IPS-20b (cell line): ENCODE results near the gene FANK1.
"Not testable (repeated sequence)": the region's sequence is repeated elsewhere in the genome, so short reads cannot be mapped to it uniquely, and the experiment has no call there.

Experiments
- H3K27ac ChIP-seq: one replicate; pipeline ENCODE4 v1.5.1; 2013; ENCODE audit warnings: low read length
- H3K27me3 ChIP-seq: 2 replicates; pipeline ENCODE4 v1.6.1; 2013; ENCODE audit warnings: mild to moderate bottlenecking, low read length, inconsistent platforms; ENCODE audit not compliant: insufficient read depth
- H3K36me3 ChIP-seq: 2 replicates; pipeline ENCODE4 v1.6.1; 2013; ENCODE audit warnings: low read depth, mild to moderate bottlenecking, inconsistent platforms, low read length, moderate library complexity; ENCODE audit not compliant: insufficient read depth
- H3K4me1 ChIP-seq: 2 replicates; pipeline ENCODE4 v1.6.1; 2013; ENCODE audit warnings: mild to moderate bottlenecking, control low read depth, inconsistent platforms, low read length, moderate library complexity; ENCODE audit not compliant: insufficient read depth
- H3K4me3 ChIP-seq: 2 replicates; pipeline ENCODE4 v1.5.1; 2013; ENCODE audit warnings: mild to moderate bottlenecking, low read length, inconsistent platforms
- H3K9ac ChIP-seq: 2 replicates; pipeline ENCODE4 v1.6.1; 2013; ENCODE audit warnings: low read depth, mild to moderate bottlenecking, inconsistent platforms, low read length, moderate library complexity
- H3K9me3 ChIP-seq: 2 replicates; pipeline ENCODE4 v1.6.1; 2013; ENCODE audit warnings: mild to moderate bottlenecking, low read depth, low read length, inconsistent platforms; ENCODE audit not compliant: insufficient read depth

Gene FANK1

GRCh38 chr10:126041804-126042231 lies 145.5 kb downstream of the FANK1 start:
- Histone ChIP-seq H3K4me1 (peaks cover 7% of the 10 kb centered on the region), H3K4me3 (no peak overlapping the region), H3K36me3 (no peaks in the 10 kb centered on the region), H3K9ac (no peak overlapping the region), H3K27me3 (no peaks in the 10 kb centered on the region), H3K27ac (no peak overlapping the region), H3K9me3 (no peaks in the 10 kb centered on the region)

- Histone ChIP-seq H3K27me3 (no peaks in the 10 kb centered on the region), H3K4me3 (no peak overlapping the region), H3K4me1 (peaks cover 7% of the 10 kb centered on the region), H3K36me3 (no peaks in the 10 kb centered on the region), H3K9ac (no peak overlapping the region), H3K27ac (no peak overlapping the region), H3K9me3 (no peaks in the 10 kb centered on the region)
Measured at GRCh38 chr10:126042354-126042753, 146.0 kb downstream of the FANK1 start.

- Histone ChIP-seq H3K4me1 (peaks cover 7% of the 10 kb centered on the region), H3K27ac (no peak overlapping the region), H3K4me3 (no peak overlapping the region), H3K9ac (no peak overlapping the region), H3K27me3 (no peaks in the 10 kb centered on the region), H3K36me3 (no peaks in the 10 kb centered on the region), H3K9me3 (no peaks in the 10 kb centered on the region)
Measured at GRCh38 chr10:126042906-126043305, 146.5 kb downstream of the FANK1 start.

GRCh38 chr10:126043389-126043788 lies 147.0 kb downstream of the FANK1 start:
- Histone ChIP-seq H3K36me3 (no peaks in the 10 kb centered on the region), H3K27ac (no peak overlapping the region), H3K4me1 (peaks cover 7% of the 10 kb centered on the region; the same call in 1 of the 2 replicates), H3K4me3 (no peak overlapping the region), H3K9ac (no peak overlapping the region), H3K9me3 (no peaks in the 10 kb centered on the region), H3K27me3 (no peaks in the 10 kb centered on the region)

GRCh38 chr10:126045861-126046260 lies 149.5 kb downstream of the FANK1 start:
- no peaks in the 10 kb centered on the region for H3K9me3 ChIP-seq
- no peaks in the 10 kb centered on the region for H3K36me3 ChIP-seq
- H3K4me3 ChIP-seq = no peak overlapping the region
- no peaks in the 10 kb centered on the region for H3K27me3 ChIP-seq
- H3K27ac ChIP-seq = no peak overlapping the region
- no peak overlapping the region for H3K9ac ChIP-seq
- peaks cover 7% of the 10 kb centered on the region; the same call in 1 of the 2 replicates for H3K4me1 ChIP-seq

- peaks cover 2% of the 10 kb centered on the region; the same call in 1 of the 2 replicates for H3K4me1 ChIP-seq
- H3K27ac ChIP-seq = no peak overlapping the region
- H3K36me3 ChIP-seq = no peaks in the 10 kb centered on the region
- no peaks in the 10 kb centered on the region for H3K27me3 ChIP-seq
- no peak overlapping the region for H3K9ac ChIP-seq
- no peak overlapping the region for H3K4me3 ChIP-seq
- no peaks in the 10 kb centered on the region for H3K9me3 ChIP-seq
Measured at GRCh38 chr10:126046831-126047230, 150.5 kb downstream of the FANK1 start.

GRCh38 chr10:126047749-126048148 lies 151.4 kb downstream of the FANK1 start:
- not testable (repeated sequence) for H3K9ac ChIP-seq, H3K27me3 ChIP-seq, H3K36me3 ChIP-seq, H3K27ac ChIP-seq, H3K4me1 ChIP-seq, H3K4me3 ChIP-seq, H3K9me3 ChIP-seq

- Histone ChIP-seq H3K9me3 (no peaks in the 10 kb centered on the region), H3K4me3 (no peak overlapping the region), H3K4me1 (no peaks in the 10 kb centered on the region), H3K27me3 (no peaks in the 10 kb centered on the region), H3K9ac (no peak overlapping the region), H3K27ac (no peak overlapping the region), H3K36me3 (no peaks in the 10 kb centered on the region)
Measured at GRCh38 chr10:126049759-126050700, 153.7 kb downstream of the FANK1 start.

GRCh38 chr10:126052171-126052570 lies 155.8 kb downstream of the FANK1 start:
- Histone ChIP-seq H3K4me1 (no peaks in the 10 kb centered on the region), H3K27ac (no peak overlapping the region), H3K9me3 (no peaks in the 10 kb centered on the region), H3K27me3 (no peaks in the 10 kb centered on the region), H3K9ac (no peak overlapping the region), H3K36me3 (no peaks in the 10 kb centered on the region), H3K4me3 (no peak overlapping the region)

- Histone ChIP-seq H3K9ac (no peak overlapping the region), H3K4me1 (no peaks in the 10 kb centered on the region), H3K9me3 (no peaks in the 10 kb centered on the region), H3K27ac (no peak overlapping the region), H3K4me3 (no peak overlapping the region), H3K36me3 (no peaks in the 10 kb centered on the region), H3K27me3 (no peaks in the 10 kb centered on the region)
Measured at GRCh38 chr10:126054191-126054590, 157.8 kb downstream of the FANK1 start.

GRCh38 chr10:126057494-126057893 lies 161.1 kb downstream of the FANK1 start:
- H3K27me3 ChIP-seq = no peaks in the 10 kb centered on the region
- no peaks in the 10 kb centered on the region for H3K36me3 ChIP-seq
- H3K27ac ChIP-seq = no peak overlapping the region
- H3K4me3 ChIP-seq = no peak overlapping the region
- no peaks in the 10 kb centered on the region for H3K9me3 ChIP-seq
- H3K4me1 ChIP-seq = no peaks in the 10 kb centered on the region
- no peak overlapping the region for H3K9ac ChIP-seq

- Histone ChIP-seq H3K36me3 (no peaks in the 10 kb centered on the region), H3K27me3 (no peaks in the 10 kb centered on the region), H3K9ac (no peak overlapping the region), H3K4me3 (no peak overlapping the region), H3K4me1 (no peaks in the 10 kb centered on the region), H3K27ac (no peak overlapping the region), H3K9me3 (no peaks in the 10 kb centered on the region)
Measured at GRCh38 chr10:126058104-126058503, 161.7 kb downstream of the FANK1 start.
